ENCODE data around the gene PRKACB.

PRKACB gene

GRCh38 chr1:84156210-84156621 lies 12.1 kb downstream of the PRKACB start:
- no peak for DNase-seq (ENCODE audit: low read depth)

GRCh38 chr1:84159533-84160240 lies 15.6 kb downstream of the PRKACB start:
- DNase-seq (ENCODE audit: low read depth), result no peak

- DNase-seq (ENCODE audit: low read depth), result no peak
Measured at GRCh38 chr1:84162295-84162694, 18.2 kb downstream of the PRKACB start.

- no peak for DNase-seq (ENCODE audit: low read depth)
Measured at GRCh38 chr1:84163123-84163931, 19.3 kb downstream of the PRKACB start.

- no peak for DNase-seq (ENCODE audit: low read depth)
Measured at GRCh38 chr1:84164161-84164560, 20.1 kb downstream of the PRKACB start.

GRCh38 chr1:84164567-84165021 lies 20.5 kb downstream of the PRKACB start:
- no peak for DNase-seq (ENCODE audit: low read depth)

GRCh38 chr1:84165601-84166000 lies 21.5 kb downstream of the PRKACB start:
- DNase-seq (ENCODE audit: low read depth), result no peak

GRCh38 chr1:84166797-84167196 lies 22.7 kb downstream of the PRKACB start:
- DNase-seq (ENCODE audit: low read depth), result no peak

- no peak for DNase-seq (ENCODE audit: low read depth)
Measured at GRCh38 chr1:84168783-84169182, 24.7 kb downstream of the PRKACB start.

- DNase-seq (ENCODE audit: low read depth), result no peak
Measured at GRCh38 chr1:84170171-84170570, 26.1 kb downstream of the PRKACB start.

- no peak for DNase-seq (ENCODE audit: low read depth)
Measured at GRCh38 chr1:84171481-84171880, 27.4 kb downstream of the PRKACB start.

GRCh38 chr1:84174051-84174556 lies 30.0 kb downstream of the PRKACB start:
- no peak for DNase-seq (ENCODE audit: low read depth)

- DNase-seq (ENCODE audit: low read depth), result no peak
Measured at GRCh38 chr1:84181350-84182005, 37.4 kb downstream of the PRKACB start.

- no peak for DNase-seq (ENCODE audit: low read depth)
Measured at GRCh38 chr1:84190455-84190854, 46.4 kb downstream of the PRKACB start.

GRCh38 chr1:84192681-84193080 lies 48.6 kb downstream of the PRKACB start:
- no peak for DNase-seq (ENCODE audit: low read depth)

- no peak for DNase-seq (ENCODE audit: low read depth)
Measured at GRCh38 chr1:84198832-84199231, 54.8 kb downstream of the PRKACB start.

GRCh38 chr1:84199257-84199656 lies 55.2 kb downstream of the PRKACB start:
- no peak for DNase-seq (ENCODE audit: low read depth)

GRCh38 chr1:84202126-84202525 lies 58.1 kb downstream of the PRKACB start:
- no peak for DNase-seq (ENCODE audit: low read depth)

- DNase-seq (ENCODE audit: low read depth), result no peak
Measured at GRCh38 chr1:84206375-84206774, 62.3 kb downstream of the PRKACB start.

- DNase-seq (ENCODE audit: low read depth), result no peak
Measured at GRCh38 chr1:84208935-84209334, 64.9 kb downstream of the PRKACB start.

- no peak for DNase-seq (ENCODE audit: low read depth)
Measured at GRCh38 chr1:84214115-84214956, 70.3 kb downstream of the PRKACB start.

GRCh38 chr1:84217239-84217638 lies 73.2 kb downstream of the PRKACB start:
- DNase-seq (ENCODE audit: low read depth), result no peak

Data from activated T-cell treated with anti-CD3 and anti-CD28 coated beads for 48 hours (primary cell).